GM18507 (cell line): Measurements from ENCODE around the gene ORM1.

Source experiments
- DNase-seq: peaks from one replicate; pipeline ENCODE4 v3.0.0; 2011; ENCODE audit warnings: low read depth; ENCODE audit not compliant: insufficient read length; ENCODE audit errors: extremely low spot score
- FAIRE-seq: peaks from 2 replicates; lab custom pipeline; 2011; peaks lifted over from hg19 to GRCh38; lab: Jason Lieb, UNC

The ORM1 gene

GRCh38 chr9:114355821-114356220 is 32.9 kb downstream of the ORM1 start:
- DNase-seq (no peak), FAIRE-seq (no peak)

GRCh38 chr9:114356792-114357191 is 33.9 kb downstream of the ORM1 start:
- no peak for FAIRE-seq
- no peak for DNase-seq

GRCh38 chr9:114357360-114357759 is 34.5 kb downstream of the ORM1 start:
- no peak for DNase-seq
- no peak for FAIRE-seq

DNA sequence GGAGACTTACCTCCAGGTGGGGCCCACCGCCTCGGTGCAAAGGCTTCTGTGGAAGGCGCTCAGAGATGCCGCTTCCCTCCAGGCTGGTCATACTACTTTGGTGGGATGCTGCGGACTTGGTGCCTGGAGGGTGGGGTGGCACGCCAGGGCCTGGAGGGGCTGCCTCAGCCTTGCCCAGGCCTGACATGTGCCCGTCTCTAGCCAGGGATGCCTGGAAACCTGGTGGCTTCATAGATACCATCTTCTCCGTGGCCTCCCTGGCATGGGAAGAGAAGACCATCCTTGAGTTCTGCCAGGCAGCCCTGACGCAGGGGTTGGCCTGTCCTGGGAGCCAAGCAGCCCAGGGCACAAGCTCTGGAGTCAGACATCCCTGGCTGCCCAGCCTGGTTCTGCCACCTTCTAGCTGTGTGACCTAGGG is 35.0 kb downstream of the ORM1 start:
- FAIRE-seq (no peak), DNase-seq (no peak)

GRCh38 chr9:114359801-114360200 is 36.9 kb downstream of the ORM1 start:
- FAIRE-seq = no peak
- DNase-seq = no peak

- DNase-seq = no peak
- FAIRE-seq = no peak
Measured at GRCh38 chr9:114361542-114361941, 38.6 kb downstream of the ORM1 start.

DNA sequence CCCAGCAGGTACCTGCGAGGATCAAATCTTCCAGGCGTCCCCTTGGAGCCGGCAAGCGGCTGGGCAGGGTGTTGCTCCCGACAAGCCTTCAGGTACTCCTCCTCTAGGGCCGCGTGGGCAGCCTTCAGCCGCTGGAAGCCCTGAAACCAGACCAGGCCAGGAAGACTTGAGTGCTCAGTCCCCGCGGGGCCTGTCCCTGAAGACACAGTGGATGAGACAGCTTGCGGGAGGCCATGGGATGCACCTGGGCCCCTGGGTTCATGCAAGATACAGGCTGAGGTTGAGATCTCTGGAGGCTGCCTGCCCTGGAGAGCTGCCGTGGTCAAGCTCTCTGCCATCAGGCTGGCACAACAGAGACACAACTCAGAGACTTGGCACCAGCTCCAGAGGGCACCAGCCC is 39.5 kb downstream of the ORM1 start:
- FAIRE-seq = no peak
- no peak for DNase-seq

GRCh38 chr9:114363424-114363823 is 40.5 kb downstream of the ORM1 start:
- DNase-seq = no peak
- no peak for FAIRE-seq

DNA sequence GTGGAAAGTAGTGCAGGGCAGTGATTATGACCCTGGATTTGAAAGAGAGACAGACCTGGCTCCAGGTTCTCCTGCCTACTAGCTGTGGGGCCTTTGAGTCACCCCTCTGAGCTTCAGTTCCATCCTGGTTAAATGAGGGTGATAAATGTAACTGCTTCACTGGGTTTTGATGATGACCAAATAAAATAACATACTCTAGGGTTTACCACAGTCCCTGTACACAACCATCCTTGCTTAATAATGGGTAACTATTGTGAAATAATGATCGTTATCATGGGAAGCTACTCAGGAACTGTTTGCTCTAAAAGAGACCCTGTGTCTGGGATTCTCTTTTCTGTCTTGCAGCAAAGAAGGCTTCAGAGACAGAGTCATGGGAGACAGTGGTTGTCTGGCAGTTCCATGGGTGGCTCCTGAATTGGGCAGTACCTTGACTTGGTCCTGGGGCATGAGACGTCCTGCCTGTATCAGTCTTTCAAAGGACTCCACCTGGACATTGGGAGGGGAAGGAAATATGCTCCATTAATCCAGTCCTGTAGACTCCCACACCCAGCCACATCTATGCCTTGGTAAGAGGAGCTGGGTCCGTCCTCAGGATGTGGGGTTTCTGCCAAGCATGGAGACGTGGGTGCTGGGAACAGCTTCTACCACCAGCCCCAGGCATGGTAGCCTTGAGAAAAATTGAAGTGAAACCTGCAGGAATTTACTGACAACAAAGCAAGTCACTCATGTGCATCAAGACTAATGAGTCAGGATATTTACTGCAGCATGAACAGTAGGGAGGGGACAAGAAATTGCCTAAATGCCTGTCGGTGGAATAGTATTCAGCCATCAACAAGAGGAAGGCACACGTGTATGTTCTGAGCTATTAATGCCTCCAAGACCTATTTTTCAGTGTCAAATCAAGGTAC is 41.5 kb downstream of the ORM1 start:
- DNase-seq = no peak
- FAIRE-seq = peak; percentile 29

GRCh38 chr9:114365194-114365593 is 42.3 kb downstream of the ORM1 start:
- no peak for FAIRE-seq
- no peak for DNase-seq

DNA sequence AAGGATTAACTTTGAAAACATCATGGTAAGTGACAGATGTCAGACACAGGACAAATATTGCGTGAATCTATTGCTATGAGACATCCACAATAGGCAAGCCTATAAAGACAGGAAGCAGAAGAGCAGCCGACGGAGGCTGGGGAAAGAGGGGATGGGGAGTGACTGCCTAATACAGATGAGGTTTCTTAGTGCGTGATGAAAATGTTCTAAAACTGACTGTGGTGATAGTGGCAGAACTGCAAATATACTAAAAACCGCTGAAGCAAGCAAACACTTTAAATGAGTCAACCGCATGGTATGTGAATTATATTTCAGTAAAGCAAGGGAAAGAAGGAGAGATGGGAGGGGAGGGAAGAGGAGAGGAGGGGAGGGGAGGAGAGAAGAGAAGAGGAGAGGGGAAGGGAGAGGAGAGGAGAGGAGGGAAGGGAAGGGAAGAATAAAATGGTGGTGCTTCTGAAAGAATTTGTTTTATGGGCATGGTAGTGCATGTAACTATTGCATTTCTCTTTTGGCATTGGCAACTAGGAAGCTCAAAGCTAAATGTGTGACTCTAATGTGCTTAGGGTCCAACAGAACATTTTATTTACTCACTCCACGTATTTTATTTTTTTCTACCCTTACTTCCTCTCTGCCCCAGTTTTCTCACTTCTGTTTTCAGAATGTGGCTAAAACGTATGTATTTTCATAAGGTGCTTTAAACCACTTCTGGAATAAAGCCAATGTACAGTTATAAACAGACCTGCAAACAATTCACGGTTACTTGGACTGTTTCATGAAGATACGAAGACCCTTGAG is 43.6 kb downstream of the ORM1 start:
- peak; percentile 86 for FAIRE-seq
- no peak for DNase-seq

DNA sequence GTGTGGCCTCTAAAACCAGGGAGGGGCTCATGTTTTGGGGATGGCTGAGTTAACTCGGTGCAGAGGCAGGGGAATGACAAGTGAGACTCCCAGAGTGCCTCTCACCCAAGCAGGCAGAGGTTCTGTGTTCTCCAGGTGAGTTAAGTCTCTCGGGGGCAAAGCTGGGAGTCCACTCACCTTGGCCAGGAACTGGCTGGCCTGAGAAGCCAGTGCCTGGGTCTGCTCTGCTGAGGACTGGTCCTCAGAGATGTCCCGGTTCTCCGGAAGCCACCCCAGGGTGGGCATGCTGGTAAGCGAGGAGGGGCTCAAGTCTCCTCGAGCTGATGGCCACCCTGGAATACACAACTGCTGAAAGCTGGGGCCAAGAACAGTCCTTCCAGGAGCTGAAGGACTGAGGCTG is 44.5 kb downstream of the ORM1 start:
- DNase-seq = no peak
- no peak for FAIRE-seq

GRCh38 chr9:114367772-114368569 is 45.1 kb downstream of the ORM1 start:
- no peak for DNase-seq
- FAIRE-seq = peak; percentile 62

GRCh38 chr9:114369216-114370130 is 46.6 kb downstream of the ORM1 start:
- DNase-seq = no peak
- FAIRE-seq = no peak

- FAIRE-seq = no peak
Measured at GRCh38 chr9:114370251-114370967, 47.5 kb downstream of the ORM1 start.

DNA sequence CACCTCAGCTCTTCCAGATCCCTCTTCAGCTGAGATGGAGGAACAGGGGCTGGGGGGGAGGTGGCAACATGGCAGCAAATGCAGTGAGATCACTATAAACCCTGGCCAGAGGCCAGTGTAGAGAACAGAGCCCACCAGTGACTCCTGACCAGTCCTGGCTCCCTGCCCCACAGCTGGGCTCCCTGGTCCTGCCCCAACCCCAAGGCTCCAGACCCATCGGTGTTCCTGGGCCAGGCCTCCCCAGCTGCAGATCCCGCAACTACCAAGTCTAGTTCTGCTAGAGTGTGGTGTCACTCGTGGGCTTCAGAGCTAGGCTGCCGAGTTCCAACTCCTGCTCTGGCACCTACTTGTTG is 48.0 kb downstream of the ORM1 start:
- no peak for DNase-seq
- FAIRE-seq = no peak

More at GRCh38 chr9:114370251-114370967, 47.5 kb downstream of the ORM1 start:
- DNase-seq = no peak

GRCh38 chr9:114371343-114371944 is 48.5 kb downstream of the ORM1 start:
- DNase-seq (no peak), FAIRE-seq (no peak)
